Stimulated activated CD8-positive, alpha-beta memory T cell treated with anti-CD3 and anti-CD28 coated beads, Interleukin-15, amount 100 ng/mL, for 24 hours (primary cell): ENCODE results near the gene ING3.
"Not testable (repeated sequence)": the region's sequence is repeated elsewhere in the genome, so short reads cannot be mapped to it uniquely, and the experiment has no call there.

Source experiments
- DNase-seq: peaks from one replicate; pipeline ENCODE4 v3.0.0-alpha.2; 2020; ENCODE audit warnings: low read depth

The ING3 gene

DNA sequence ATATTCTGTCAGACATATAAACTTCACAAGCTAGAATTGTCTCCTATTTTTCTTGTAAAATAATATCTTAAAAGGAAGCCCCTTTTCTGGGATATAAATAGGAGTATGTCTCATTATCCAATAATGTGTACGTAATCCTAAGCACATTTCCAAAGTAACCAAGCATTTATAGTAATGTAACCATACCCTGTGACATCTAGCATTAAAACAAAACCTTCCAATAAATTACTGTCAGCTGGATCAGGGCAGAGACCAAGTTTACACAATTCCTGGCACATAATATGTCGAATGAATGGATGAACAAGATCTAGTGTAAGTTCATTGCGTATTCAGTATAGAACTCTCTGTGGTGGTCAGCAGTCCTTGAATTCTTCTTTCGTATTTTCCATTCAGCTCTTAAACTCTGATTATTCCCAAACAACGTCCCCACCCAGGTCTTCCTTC lies 52.2 kb downstream of the ING3 start:
- DNase-seq = no peak

DNA sequence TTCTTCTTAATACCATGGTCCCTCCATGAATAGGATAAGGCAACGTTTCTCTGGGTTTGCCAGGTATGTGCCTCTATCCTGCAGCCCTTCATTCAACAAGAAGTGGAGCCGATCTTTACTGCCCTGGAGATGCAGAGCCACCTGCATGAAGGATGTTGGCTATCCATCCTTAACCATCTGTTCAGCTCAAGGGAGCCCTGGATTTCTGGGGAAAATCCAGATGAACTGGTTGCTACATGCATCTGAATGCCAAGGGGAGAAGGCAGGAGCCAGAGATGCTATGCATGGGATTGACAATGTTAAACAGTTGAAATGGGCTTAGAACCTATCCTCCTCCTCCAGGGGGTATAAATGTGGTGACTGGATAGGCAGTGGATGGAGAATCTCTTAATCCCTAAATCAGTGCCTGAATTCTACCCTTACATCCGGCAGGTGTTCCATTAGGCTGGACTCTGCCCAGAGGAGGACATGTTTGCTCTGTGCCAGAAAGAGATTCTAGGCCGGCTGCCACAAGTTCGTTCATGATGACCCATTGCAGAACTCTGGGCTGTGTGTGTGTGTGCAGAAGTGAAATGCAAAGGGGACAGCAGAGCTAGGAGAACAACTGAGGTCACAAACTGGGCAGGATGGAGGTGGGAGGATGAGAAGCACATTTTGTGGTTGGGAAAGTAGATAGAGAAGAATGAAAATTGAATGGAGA lies 53.6 kb downstream of the ING3 start:
- no peak for DNase-seq

DNA sequence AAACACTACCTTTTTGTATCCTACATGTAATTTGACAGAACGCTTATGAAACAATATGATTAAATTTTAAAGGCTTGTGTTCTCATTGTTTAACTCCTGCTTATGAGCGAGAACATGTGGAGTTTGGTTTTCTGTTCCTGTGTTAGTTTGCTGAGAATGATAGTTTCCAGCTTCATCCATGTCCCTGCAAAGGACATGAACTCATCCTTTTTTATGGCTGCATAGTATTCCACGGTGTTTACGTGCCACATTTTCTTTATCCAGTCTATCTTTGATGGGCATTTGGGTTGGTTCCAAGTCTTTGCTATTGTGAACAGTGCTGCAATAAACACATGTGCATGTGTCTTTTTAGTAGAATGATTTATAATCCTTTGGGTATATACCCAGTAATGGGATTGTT lies 54.5 kb downstream of the ING3 start:
- not testable (repeated sequence) for DNase-seq

DNA sequence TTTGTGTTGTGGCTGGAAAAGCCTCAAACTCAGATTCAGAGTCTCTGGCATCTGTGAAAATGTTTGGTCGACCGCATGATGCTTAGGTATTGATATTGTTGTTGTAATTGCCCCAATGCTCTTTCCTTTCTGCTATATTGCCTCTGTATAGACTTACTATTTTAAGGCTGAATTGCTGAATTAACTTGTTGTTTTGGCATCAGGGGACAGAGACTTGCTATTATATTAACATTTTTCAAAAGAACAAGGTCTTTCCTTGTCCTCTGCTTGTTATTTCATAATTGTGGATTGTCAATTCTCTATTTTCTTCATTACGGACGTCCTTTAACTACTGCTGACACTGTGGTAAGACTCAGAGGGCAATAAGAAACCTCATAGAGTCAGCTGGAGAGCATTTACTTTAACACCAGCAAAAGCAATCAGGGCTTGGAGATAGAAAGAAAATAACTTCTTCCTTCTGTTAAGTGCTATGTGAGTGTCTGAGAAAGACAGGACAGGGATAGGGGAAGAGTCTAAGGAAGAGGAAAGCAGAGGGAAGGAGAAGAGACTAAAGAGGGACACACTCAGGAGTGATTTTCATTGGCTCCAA lies 55.5 kb downstream of the ING3 start:
- no peak for DNase-seq

DNA sequence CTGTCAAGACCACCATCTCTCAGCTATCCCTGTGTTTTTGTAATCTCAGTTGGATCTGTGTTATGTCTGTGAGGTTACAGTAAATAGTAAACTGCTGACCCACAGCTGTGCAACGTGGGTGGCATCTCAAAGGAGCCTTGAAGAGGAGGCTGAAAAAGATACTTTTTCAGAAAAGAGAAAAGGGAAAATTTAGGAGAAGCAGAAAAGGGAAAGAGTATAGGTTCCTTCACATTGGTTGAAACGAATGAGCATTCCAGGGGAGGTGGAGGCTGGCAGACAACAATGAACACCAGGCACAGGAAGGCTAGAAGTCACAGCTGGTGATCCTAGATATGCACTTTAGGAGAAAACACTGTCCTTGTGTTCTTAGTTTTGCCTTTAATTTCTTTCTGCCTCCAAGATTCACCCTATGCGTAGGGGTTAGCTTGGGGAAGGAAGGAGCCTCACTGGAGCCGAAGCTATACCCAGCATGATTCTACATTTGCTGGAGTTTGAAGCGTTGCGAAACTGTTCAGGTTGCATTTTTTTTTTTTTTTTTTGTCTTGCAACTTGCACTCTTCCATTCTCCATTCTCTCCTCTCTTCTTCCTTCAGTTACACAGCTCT lies 56.2 kb downstream of the ING3 start:
- no peak for DNase-seq

DNA sequence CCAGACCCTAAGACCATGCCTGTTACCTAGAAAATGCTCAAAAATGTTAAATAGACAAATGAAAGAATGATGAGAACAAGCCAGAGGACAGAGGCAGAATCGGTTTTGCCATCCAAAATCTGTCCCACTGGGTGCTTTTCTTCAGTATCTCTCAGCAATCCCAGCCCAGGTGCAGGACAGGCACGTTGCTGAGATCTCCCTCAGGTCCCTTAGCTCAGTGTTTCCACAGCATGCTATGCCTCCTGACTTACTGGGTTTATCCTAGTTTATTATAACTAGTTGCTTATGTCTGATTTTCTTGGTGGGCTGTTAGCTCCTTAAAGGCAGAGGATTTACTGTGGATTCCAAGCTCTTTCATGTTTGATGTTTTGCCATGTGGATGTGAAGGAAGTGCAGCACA lies 58.2 kb downstream of the ING3 start:
- no peak for DNase-seq

DNA sequence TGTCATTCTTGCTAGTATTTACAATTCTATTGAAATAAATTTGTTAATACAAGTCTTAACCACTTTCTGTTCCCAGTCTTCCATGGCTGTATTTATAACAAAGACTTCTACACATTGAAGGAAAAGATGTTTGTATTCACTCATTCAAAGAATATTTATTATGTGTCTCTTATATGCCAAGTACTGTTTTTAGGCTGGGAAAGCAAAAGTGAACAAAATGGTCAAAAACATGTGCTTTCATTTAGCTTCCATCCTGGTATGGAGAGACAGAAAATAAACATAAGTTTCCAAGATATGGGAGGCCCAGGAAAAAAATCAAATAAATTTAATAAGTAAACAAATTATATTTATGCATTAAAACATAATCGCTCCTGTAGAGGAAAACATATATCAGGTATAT lies 60.8 kb downstream of the ING3 start:
- DNase-seq = no peak

DNA sequence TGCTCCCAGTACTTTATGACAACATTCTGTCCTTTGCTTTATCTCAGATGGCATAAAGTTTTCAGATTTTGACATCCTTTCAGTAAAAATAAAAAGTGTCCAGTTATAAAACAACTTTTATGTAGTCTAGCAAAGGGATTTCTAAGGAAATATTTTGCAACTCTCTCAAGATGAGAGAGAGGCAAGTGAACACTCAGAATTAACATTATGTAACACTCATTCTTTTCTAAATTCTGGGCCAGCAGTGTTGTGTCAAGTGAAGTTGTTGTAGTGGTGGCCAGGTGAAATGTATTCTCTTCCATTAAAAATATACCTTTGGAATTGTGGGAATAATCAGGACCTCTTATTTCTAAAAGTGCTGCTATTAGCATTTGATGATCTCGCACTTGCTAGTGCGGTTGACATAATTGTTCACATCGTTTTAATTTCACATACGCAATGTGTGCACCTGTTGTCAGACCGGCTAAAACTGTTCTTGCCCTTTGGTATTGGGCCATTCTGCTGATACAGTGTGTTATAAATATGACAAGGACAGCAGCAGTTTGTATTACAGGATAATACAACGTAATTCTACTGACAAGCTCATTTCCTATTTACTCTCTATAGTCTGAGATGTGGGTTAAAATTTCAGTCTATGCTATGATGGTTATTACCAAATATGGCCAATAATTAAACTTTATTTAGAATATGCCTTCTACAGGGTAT lies 61.7 kb downstream of the ING3 start:
- DNase-seq = no peak

DNA sequence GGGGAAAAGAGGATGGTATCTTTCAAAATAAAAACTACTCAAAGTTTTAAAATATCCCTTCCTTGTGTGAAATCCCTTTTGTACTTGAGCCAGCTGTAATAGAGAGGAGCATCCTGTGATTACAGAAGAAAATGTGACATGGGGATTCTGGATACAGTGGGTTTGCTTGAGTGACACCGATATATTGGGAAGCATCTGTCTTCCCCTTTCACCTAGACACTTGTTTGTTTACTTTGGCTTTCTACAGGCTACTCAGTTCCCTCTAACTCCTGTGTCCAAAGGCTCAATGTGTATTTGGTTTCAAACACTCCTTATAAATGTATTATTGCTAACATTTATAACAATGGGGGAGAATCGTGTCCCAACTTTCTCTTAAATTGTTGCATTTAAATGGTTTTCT lies 62.3 kb downstream of the ING3 start:
- no peak for DNase-seq

DNA sequence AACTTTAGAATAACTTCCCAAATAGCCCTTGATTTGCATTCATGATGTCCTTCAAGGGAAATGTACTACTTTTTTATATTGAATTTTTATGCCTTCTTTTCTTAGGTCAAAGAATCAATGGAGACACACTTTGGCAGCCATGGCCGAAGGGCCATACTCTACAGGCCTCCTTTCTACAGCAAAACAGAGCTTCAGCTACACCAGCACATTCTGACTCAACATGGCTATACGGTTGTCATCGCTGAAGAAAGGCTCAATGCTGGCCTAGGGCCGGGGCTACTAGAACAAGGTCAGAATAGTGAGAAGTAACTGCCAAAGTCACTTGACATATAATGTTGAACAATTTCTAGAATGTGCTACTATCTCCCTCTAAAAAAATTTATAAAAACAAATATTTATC lies 65.0 kb downstream of the ING3 start:
- DNase-seq = no peak

DNA sequence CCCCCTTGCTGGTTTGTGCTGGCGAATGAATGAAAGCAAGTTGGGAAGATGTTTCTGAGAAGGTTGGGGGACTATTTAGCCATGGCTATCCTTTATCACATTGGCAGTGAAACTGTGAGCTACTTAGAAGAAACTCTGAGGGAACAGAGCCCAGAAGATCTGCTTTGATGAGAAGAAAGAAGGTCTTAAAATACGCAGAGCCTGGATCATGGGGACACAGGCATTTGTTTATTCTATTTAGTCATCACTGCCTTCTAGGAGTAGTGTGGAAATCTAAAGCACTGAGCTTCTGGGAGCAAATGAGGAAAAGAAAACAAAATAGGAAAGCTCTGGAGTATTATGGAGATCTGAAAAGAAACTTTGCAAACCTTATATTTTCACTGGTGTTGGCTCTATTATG lies 66.4 kb downstream of the ING3 start:
- DNase-seq = no peak

DNA sequence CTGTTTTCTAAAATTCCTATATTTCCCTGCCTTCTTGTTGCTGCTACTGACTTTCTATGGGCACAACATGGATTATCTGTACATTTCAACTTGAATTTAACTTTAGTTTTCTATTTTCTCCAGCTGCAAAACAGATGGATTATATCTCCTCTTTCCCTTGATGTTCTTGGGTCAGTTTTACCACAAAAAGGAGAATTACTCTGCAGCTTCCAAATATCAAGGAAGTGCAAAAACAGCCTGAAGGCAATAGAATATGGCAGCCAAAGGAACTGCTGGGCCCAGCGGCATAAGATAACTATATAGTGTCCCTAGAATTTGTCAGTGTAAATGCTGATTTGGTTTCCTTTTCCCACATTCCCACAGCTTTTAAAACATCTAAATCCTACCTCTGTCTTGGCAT lies 67.0 kb downstream of the ING3 start:
- DNase-seq = no peak

DNA sequence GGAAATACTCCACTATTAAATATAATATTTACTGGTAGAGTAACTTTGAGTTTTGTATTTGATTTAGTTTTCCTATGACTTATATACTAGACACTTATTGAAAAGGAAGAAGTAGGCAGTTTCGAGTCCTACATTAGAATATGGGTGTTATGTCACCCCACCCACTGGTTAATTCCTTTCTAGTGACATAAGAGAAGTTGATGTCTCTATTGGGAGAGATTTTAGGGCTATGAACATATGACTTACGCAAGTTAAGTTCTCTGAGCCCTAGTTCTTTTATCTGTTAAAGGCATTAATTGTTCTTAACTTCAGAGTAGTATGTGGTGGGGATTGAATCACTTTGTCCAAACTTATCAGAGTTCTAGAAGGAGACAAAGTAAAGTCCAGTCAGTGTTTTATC lies 68.4 kb downstream of the ING3 start:
- DNase-seq = no peak

DNA sequence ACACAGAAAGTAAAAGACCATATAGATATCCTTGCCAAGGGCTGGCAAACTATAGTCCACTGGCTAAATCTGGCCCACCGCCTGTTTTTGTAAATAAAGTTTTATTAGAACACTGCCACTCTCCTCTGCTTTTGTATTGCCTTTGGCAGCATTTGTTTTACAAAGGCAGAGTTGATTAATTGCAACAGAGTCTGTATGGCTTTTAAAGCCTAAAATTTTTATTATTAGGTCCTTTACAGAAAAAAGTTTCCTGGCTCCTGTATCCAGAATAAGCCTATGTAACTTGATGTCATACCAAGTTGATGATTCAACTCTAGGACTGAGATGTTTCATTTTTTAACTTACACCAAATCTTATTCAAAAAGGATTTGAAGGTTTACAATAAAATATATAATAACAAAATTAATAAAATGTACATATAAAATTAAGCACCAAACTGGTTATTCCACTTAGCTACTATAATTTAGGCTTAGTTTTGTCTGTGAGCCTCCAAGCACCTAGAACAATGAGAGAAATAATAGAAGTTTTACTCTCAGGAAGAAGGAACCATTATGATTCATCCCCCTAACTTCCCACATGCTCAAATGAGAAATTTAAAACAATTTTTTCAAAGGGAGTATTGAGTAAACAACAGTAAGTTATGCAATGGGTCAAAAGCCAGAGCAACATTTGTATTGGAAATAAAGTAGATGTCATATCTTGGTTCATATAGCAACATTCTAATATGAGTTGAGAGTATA lies 69.8 kb downstream of the ING3 start:
- DNase-seq = no peak

DNA sequence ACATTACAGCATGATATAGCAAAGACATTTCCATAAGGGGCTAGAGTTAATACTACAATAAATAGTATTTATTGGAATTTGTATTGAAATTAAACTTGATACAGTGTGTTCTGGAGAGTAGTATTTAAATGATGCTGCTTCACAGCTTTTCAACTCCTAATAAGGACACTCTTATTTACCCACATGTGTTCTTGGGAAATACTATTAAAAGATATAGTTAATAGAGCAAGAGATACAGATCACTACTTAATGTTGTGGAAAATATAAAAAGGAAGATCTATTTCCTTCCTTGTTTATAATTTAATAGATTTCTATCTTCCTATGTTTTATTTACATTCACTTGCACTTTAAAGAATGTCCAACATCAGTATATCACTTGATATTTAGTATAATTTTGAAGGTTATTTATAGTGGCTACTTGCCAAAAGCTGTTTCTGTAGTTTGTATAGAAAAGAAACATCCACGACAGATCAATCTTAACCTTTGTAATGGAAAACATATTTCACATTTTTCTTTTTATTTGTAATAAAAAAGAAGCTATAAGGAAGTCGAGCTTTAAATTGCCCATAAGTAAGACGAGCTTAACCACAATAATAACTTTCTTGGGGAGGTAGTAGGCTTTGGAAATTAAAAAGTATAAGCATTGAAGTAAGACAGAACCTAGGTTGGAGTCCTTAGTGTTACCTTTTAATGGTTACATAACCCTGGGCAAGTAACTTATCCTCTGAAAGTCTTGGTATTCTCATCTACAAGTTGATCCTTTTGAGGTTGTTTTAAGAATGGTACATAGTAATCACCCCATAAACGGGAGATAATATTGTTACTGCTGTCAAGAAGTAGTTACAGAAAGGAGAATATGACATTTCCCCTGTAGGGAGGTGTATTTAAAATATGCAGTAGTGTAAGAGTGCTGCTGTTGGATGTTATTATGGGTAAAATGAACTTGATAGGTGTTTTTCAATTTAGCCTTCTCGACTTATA lies 70.7 kb downstream of the ING3 start:
- DNase-seq = no peak

DNA sequence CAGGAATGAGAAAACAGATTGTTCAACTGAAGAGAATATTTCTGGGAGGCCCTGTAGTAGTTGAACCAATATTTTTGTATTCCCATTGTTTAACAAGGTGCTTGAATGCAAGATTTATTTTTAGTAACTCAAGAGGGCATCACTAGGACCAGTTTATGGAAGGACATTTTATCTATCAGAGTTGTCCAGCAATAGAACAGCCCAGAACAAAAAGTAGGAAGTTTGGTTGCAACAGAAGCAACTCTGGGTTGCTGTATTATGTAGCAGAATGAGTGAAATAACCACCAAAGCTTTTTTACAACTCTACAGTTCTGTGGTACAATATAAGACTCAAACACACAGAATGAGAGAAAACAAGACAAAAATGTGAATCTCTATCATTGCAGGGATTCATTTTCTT lies 72.6 kb downstream of the ING3 start:
- DNase-seq = no peak

DNA sequence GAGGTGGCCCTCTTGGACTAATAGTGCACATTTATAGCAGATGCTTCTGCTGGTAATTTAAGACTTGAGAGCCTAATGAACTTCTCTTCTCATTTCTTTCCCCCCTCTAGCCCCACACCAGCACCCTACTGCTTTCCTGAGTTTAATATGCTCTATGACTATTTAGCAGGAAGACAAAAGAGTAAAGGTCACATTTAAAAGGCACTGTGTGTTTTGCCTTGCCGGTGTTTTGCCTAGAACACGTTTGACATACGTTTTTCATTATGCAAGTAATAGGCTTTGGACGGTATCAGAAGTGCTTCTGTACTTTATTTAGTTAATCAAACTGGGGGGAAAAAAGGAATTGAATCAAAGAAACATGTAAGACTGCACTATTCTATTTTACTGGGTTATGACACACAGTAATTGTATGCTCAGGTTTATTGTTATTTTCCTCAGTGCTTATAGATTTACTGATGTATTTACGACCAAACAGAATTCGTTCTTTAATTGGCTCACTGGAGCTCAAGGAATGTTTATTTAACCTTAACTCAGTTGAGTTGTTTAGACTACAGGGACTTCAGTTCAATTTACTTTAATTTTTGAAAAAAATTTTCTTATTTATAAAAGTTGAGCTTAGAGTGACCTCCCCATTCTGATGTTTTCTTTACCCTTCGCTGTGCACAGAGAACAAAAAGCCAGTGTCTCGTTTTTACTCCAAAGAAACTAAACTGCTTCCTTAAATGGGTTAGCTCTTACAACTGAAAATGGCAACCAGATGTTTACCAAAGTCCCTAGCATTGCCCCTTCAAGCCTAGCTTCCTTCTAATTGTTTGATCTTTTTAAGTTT lies 73.3 kb downstream of the ING3 start:
- DNase-seq = no peak

DNA sequence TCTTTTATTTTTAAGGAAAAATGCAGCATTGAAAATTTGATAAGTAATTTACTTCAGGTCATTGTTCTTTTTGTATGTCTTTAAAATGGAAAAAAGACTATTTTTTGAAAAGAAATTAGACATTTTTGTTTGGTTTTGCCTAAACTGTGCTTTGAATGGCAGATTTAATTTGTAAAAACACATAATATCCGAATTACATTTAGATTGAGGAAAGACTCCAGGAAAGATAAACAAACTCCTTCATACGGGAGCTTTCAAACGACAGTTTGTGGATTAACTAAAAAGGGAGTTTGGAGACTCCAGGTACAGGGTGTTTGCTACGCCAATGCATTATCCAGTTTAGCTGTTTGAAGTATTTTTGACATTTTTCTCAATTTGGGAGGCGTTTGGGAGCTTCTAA lies 74.0 kb downstream of the ING3 start:
- DNase-seq = no peak

DNA sequence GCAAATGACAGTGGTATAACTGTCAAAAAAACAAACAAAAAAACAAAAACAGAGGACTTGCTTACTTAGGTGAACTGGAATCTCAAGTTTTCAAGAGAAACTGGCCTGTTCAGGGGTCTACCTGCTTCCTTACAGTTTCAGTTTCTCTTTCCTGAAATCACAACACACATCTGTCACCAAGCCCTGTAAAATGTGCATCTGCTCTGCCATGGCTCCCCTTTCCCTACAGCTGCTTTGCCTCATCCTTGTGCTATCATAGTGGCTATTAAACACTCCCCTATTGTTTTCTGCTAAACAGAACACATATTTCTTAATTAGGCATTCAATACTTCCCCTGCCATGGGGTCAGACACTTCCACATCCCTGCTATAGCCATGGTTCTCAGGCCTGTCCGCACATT lies 75.6 kb downstream of the ING3 start:
- DNase-seq = no peak

DNA sequence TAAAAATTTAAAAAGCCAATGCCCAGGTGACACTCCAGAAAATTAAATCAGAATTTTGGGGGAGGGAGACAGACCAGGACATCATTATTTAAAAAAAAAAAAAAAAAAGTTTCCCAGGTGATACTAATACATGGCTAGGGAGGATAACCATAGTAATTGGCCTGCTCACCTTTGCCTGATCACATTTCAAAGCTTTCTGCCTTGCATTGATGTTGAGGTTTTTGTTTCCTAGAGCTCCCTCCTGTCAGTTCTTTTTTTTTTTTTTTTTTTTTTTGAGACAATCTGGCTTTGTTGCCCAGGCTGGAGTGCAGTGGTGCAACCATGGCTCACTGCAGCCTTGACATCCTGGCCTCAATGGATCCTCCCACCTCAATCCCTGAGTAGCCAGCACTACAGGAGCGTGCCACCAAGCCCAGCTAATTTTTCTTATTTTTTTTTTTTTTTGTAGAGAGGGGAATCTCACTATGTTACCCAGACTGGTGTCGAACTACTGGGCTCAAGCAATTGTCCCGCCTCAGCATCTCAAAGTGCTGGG lies 76.1 kb downstream of the ING3 start:
- no peak for DNase-seq
